Measurements from ENCODE around the gene B4GALNT1. TPM values are rescaled to one million over a fixed set of nuclear protein-coding genes. Genes with fewer than 3 reads are reported as not detected.

The B4GALNT1 gene
- 26.3 to 45.0 TPM (median 42.0 TPM) in 5 replicates for total RNA-seq (2022; extraction: Qiagen RNA extraction)

DNA sequence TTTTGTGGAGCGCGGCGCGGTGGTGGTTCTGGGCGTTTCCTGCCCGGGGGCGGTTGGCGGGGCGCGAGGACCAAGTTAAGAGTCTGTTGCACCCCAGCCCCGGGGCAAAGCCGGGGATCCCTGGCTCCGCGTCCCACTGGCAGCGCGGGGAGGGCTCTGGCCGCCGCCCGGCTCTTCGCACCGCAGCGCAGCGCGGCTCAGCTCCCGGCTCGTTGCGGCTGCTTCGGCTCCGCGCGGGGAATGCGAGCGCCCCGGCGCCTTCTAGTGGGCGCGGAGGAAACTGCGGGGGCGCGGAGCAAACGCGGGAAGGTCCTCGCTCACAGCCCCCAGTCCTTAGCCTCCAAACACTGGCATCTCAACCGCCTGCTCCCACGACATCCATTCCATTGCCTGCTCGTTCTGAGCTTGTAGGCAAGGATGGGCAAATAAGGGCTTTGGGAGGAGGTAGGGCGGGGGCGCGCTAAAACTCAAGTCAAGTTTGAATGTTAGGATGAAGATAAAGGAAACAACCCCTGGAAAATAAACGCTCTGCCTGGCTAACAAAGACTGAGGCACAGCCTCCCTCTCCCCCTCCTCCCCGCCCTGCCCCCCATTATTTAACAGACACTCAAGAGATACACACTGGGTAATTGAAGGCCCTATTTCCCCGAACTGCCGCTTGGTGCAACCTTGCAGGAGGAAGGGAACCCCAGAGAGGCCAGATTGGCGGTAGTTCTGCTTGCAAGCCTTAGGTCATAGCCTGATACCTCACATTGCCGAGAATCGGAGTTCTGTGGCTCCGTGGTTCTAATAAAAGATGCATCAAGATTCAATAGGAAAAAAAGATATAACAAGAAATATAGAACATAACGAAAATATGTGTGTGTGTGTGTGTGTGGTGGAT, at the start of gene B4GALNT1:
TSS of gene B4GALNT1 (minus strand) at position 244 of the 883 bp plus-strand sequence. CDS start 1,069 bp downstream, outside the sequence.

DNA sequence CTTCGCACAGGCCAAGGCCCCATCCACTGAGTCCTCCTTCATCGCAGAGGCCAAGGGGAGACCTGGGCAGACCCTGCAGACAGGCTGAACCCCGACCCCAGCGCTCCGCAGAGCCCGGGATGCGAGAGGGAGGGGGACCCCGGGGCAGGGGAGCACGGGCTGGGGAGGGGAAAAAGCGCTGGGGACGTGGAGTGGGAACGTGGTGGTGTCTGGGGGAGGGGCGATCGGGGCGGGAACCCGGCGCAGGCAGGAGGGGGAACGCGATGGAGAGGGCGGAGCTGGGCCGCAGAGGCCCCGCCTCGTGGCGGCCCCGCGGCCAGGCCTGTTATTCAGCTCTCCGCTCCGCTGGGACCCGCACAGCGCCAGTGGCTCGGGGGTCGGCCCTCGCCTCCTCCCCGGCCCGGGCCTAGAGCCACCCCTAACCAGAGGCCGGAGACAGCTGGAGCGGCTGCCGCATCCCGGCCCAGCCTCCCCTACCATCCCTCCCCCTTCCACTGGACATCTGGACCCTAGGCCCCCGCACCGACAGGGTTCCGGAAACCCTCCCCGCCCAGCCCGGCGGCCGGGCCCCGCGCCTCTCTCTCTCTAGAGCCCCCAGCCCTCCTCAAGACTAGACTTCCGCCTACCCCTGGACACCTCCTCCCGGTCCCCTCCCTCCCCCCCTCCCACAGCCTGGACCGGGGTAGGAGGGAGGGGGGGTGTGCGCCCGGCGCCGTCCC, 21.7 kb downstream of the B4GALNT1 start, which contains the start of gene ARHGEF25:
TSS of gene ARHGEF25 (plus strand) at position 328 of the 719 bp plus-strand sequence. CDS start 460 bp downstream, outside the sequence.

DNA sequence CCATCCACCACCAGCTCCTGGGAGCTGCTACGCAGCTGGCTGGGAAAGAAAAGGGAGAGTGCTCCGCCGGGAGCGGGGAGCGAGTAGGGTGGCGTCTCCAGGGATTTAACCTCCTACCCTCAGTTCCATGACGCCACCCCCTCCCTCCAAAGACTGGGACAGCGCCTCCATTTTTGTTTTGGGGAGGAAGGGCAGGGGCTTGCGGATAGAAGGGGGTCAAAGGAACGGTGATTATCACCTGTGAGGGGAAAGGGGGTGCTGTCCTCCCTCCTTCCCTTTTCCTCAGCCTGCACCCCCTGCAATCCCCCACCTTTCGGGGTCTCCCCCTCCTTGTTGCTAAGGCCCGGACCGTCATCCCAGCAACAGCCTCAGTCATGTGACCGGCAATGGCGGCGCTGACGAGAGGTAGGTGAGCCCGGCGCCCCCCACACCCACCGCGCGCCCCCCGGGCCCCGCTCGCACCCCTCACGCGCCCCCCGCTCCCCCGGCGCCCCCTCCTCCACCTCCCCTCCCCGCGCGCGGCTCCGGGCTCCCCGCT, 28.5 kb downstream of the B4GALNT1 start, which contains the start of gene DTX3:
TSS of gene DTX3 (plus strand) at position 371 of the 538 bp plus-strand sequence. CDS start 1,694 bp downstream, outside the sequence.

DNA sequence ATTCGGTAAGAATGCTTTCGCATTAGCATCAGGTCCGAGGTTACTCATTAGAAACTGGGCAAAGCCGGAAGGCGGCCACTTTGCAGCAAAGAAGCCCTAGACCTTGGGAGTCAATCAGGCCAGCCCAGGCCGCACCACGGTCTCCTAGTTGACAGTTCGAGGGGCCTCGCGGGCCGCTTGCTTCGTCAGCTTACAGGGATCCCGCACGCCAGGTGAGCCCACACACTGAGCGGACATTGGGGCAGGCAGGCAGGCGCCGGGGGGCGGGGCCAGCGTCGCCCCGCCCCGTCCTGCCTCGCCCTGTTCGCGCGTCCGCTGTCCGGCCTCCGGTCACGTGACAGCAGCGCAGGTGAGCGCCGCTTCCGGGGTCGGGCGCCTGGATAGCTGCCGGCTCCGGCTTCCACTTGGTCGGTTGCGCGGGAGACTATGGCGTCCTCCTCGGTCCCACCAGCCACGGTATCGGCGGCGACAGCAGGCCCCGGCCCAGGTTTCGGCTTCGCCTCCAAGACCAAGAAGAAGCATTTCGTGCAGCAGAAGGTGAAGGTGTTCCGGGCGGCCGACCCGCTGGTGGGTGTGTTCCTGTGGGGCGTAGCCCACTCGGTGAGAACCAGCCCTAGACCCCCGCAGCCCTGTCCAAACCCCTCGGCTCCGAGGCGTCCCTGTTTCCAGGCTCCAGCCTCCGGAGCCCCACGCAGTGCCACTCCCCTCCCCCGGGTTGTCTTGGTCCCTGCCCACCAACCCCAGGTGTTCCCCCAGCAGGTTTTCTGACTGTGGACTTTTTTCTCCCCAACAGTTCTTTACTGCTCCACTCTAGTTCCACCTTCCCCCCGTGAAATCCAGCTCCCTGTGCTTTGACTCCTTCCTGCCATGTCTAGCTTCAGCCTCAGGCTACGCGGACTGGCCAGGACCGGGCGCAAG, 41.9 kb downstream of the B4GALNT1 start, which contains the start of gene PIP4K2C:
TSS of gene PIP4K2C (plus strand) at position 329 of the 918 bp plus-strand sequence. CDS start at position 427, 98 bp downstream.

Other genes with a start within 250 kb of the B4GALNT1 start
- 7.2 to 11.9 TPM (median 8.5 TPM) in 5 replicates for gene R3HDM2, start 202.2 kb downstream of the B4GALNT1 start, total RNA-seq (2022; extraction: Qiagen RNA extraction)
- gene INHBC, start 198.4 kb downstream of the B4GALNT1 start, total RNA-seq (2022; extraction: Qiagen RNA extraction), result not detected in 5 replicates
- 0.04 to 0.13 TPM (median 0.10 TPM) in 4 of 5 replicates, not detected in the other for gene INHBE, start 177.9 kb downstream of the B4GALNT1 start, total RNA-seq (2022; extraction: Qiagen RNA extraction)
- gene GLI1, start 173.4 kb downstream of the B4GALNT1 start, total RNA-seq (2022; extraction: Qiagen RNA extraction), result 4.5 to 7.8 TPM (median 5.9 TPM) in 5 replicates
- gene ARHGAP9, start 153.3 kb downstream of the B4GALNT1 start, total RNA-seq (2022; extraction: Qiagen RNA extraction), result 0.33 to 0.72 TPM (median 0.43 TPM) in 5 replicates
- gene MARS1, start 145.1 kb downstream of the B4GALNT1 start, total RNA-seq (2022; extraction: Qiagen RNA extraction), result 152 to 199 TPM (median 172 TPM) in 5 replicates
- gene DDIT3, start 112.7 kb downstream of the B4GALNT1 start, total RNA-seq (2022; extraction: Qiagen RNA extraction), result 18.6 to 26.8 TPM (median 23.9 TPM) in 5 replicates
- 13.4 to 31.3 TPM (median 28.0 TPM) in 5 replicates for gene MBD6, start 110.4 kb downstream of the B4GALNT1 start, total RNA-seq (2022; extraction: Qiagen RNA extraction)
- gene DCTN2, start 86.0 kb downstream of the B4GALNT1 start, total RNA-seq (2022; extraction: Qiagen RNA extraction), result 135 to 153 TPM (median 150 TPM) in 5 replicates
- 0.12 to 0.27 TPM (median 0.20 TPM) in 5 replicates for gene KIF5A, start 83.2 kb downstream of the B4GALNT1 start, total RNA-seq (2022; extraction: Qiagen RNA extraction)
- gene PIP4K2C, start 42.0 kb downstream of the B4GALNT1 start, total RNA-seq (2022; extraction: Qiagen RNA extraction), result 40.6 to 46.9 TPM (median 42.6 TPM) in 5 replicates
- gene DTX3, start 28.4 kb downstream of the B4GALNT1 start, total RNA-seq (2022; extraction: Qiagen RNA extraction), result 13.3 to 18.8 TPM (median 15.9 TPM) in 5 replicates
- gene ARHGEF25, start 21.8 kb downstream of the B4GALNT1 start, total RNA-seq (2022; extraction: Qiagen RNA extraction), result 4.0 to 6.5 TPM (median 5.0 TPM) in 5 replicates
- gene OS9, start 60.9 kb upstream of the B4GALNT1 start, total RNA-seq (2022; extraction: Qiagen RNA extraction), result 114 to 122 TPM (median 117 TPM) in 5 replicates
- 0.11 to 0.19 TPM (median 0.14 TPM) in 5 replicates for gene AGAP2, start 105.5 kb upstream of the B4GALNT1 start, total RNA-seq (2022; extraction: Qiagen RNA extraction)
- gene TSPAN31, start 111.8 kb upstream of the B4GALNT1 start, total RNA-seq (2022; extraction: Qiagen RNA extraction), result 16.3 to 18.5 TPM (median 17.8 TPM) in 5 replicates
- 209 to 255 TPM (median 221 TPM) in 5 replicates for gene CDK4, start 119.1 kb upstream of the B4GALNT1 start, total RNA-seq (2022; extraction: Qiagen RNA extraction)
- gene MARCHF9, start 121.9 kb upstream of the B4GALNT1 start, total RNA-seq (2022; extraction: Qiagen RNA extraction), result 4.8 to 8.4 TPM (median 7.3 TPM) in 5 replicates
- gene CYP27B1, start 133.9 kb upstream of the B4GALNT1 start, total RNA-seq (2022; extraction: Qiagen RNA extraction), result 1.2 to 2.9 TPM (median 2.2 TPM) in 5 replicates
- gene METTL1, start 138.9 kb upstream of the B4GALNT1 start, total RNA-seq (2022; extraction: Qiagen RNA extraction), result 45.8 to 54.8 TPM (median 50.4 TPM) in 5 replicates
- gene EEF1AKMT3, start 139.4 kb upstream of the B4GALNT1 start, total RNA-seq (2022; extraction: Qiagen RNA extraction), result 4.7 to 6.4 TPM (median 5.5 TPM) in 5 replicates
- 65.3 to 75.7 TPM (median 69.1 TPM) in 5 replicates for gene TSFM, start 149.6 kb upstream of the B4GALNT1 start, total RNA-seq (2022; extraction: Qiagen RNA extraction)
- 0.29 to 0.83 TPM (median 0.43 TPM) in 5 replicates for gene AVIL, start 185.5 kb upstream of the B4GALNT1 start, total RNA-seq (2022; extraction: Qiagen RNA extraction)
- gene CTDSP2, start 213.5 kb upstream of the B4GALNT1 start, total RNA-seq (2022; extraction: Qiagen RNA extraction), result 38.0 to 53.6 TPM (median 49.0 TPM) in 5 replicates

All from A549 treated with dexamethasone at 1 μM for 4 hours (cell line).